Kidney glomerular epithelial cell (primary cell): ENCODE results near the gene ANTXR1.

Source experiments
- DNase-seq: peaks from one replicate; lab custom pipeline; 2025; lab: John Stamatoyannopoulos, UW

ANTXR1 gene

GRCh38 chr2:69181806-69182427, 168.9 kb downstream of the ANTXR1 start:
- no peak for DNase-seq

- no peak for DNase-seq
Observed at GRCh38 chr2:69183659-69184058, 170.7 kb downstream of the ANTXR1 start.

DNA sequence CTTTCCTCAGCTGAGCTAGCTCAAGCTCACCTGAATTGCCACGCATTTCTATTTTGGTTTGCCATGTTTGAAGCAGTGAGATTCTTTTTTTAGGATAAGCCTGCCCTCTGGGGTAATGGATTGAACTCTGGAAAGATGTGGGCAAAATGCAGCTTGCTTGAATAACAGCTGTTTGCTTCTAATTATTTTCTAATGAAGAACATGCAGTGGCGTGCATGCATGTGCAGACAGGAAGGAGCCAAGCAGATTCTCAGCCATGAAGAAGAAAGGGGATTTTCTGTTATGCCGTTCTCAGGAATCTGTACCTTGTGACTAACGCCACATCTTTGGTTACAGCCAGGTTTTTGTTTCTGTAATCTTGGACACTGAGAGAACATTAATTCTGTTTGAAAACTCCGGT, 171.2 kb downstream of the ANTXR1 start:
- no peak for DNase-seq

GRCh38 chr2:69185807-69186206, 172.8 kb downstream of the ANTXR1 start:
- no peak for DNase-seq

- no peak for DNase-seq
Observed at GRCh38 chr2:69186614-69187013, 173.6 kb downstream of the ANTXR1 start.

- no peak for DNase-seq
Observed at GRCh38 chr2:69188182-69188900, 175.4 kb downstream of the ANTXR1 start.

- DNase-seq, result no peak
Observed at GRCh38 chr2:69190743-69191404, 177.9 kb downstream of the ANTXR1 start.

DNA sequence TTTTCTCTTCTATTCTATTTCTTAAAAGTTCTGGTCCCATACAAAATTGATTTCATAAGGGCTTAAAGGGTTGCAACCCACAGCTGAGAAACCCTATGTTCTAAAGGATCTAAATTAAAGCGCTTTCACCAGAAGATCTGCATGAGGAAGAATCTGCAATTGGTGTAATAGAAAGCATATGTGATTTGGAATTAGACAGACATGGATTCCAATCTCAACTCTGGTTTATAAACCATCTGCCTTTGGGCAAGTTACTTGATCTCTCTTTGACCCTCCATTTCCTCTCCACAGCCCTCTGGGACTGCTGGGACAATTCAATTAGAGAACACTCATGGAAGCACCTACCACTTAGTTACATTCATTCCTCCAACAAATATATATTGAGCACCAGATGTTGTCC, 178.7 kb downstream of the ANTXR1 start:
- no peak for DNase-seq

GRCh38 chr2:69192176-69192945, 179.4 kb downstream of the ANTXR1 start:
- DNase-seq, result no peak

DNA sequence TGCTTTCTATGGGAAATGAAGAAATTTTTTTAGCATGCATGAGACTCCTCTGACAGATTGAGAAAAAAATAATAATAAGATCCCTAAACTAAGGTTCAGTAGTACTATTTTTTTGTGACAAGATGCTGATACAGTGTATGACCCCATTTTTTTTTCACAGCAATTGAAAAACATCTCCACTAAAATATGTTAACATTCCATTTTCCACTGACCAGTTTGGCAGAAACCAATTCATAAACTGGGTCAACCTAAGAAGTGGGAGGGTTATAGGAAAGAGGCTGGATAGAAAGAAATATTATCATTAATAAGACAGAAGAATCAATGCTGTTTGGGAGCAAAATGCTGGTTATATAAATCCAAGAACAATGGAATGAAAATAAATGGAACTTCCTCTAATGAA, 182.7 kb downstream of the ANTXR1 start:
- DNase-seq, result no peak

DNA sequence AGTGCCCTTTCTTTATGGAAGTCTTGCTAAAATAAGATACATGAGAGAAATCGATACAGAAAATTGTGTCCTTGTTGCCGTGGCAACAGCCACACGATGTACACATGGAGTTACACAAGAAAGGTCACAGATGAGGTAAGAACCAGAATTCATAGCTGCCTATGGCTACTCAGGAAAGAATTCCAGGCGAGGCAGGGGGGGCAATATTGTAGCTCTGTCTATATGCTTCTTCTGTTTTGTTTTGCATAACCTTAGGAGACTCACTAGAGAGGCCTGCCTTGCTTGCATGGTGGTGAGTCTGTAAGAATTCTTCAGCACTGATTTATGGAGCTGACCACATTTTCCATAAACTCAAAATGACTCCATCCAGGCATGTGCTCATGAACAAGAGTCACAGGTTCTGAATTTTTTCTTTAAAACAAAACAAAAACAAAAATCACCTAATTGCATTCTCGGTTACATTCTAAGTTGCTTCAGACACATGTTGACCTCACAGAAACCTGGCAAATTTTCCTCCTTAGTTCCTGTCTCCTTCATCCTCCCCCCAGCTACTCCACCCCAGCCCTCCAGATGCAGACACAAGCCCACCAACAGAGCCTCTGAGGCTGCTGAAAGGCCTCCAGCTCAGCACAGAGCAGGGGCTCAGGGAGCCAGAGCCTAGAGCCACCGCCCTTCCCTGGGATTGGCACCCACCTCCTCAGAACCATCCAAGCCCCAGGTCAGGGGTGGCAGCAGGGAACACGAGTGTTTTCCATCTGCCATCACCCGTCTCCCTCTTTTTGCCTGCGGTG, 183.5 kb downstream of the ANTXR1 start:
- peak; percentile 56 for DNase-seq

- no peak for DNase-seq
Observed at GRCh38 chr2:69200107-69200520, 187.1 kb downstream of the ANTXR1 start.

DNA sequence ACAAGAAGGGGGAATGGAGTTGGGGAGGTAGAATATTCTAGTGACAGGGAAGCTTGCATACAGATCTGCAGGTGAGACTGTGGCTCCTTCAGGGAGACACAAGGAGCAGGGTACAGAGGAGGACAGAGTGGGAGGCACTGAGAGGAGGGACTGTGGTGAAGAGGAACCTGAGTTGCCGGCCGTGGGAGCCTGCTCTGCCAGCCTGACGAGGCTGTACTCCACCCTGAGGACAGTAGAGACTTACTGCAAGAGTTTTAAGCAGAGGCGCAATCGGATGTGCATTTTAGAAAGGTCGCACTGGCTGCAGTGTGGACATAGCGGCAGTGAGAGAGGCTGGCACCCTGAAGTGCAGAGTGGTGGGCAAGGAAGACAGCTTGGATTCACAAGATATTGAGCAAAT, 188.3 kb downstream of the ANTXR1 start:
- DNase-seq, result no peak

DNA sequence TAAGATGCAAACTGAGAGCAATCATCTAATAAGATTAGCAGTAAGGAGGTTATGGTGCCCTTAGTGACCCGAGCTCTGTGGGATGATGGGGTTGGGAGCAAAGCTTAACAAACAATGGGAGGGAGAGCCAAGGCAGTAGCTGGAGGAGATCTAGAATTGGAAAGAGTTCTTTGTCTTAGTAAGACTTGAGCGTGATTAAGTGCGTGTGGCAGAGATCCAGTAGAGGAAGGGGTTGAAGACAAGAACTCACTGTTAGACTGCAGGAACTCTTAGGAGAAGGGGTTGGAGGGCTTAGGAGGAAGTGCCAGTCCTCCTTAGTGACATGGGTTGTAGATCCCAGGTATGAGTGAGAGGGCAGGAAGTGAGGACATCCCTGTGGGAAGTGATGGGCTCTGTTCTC, 189.3 kb downstream of the ANTXR1 start:
- no peak for DNase-seq

DNA sequence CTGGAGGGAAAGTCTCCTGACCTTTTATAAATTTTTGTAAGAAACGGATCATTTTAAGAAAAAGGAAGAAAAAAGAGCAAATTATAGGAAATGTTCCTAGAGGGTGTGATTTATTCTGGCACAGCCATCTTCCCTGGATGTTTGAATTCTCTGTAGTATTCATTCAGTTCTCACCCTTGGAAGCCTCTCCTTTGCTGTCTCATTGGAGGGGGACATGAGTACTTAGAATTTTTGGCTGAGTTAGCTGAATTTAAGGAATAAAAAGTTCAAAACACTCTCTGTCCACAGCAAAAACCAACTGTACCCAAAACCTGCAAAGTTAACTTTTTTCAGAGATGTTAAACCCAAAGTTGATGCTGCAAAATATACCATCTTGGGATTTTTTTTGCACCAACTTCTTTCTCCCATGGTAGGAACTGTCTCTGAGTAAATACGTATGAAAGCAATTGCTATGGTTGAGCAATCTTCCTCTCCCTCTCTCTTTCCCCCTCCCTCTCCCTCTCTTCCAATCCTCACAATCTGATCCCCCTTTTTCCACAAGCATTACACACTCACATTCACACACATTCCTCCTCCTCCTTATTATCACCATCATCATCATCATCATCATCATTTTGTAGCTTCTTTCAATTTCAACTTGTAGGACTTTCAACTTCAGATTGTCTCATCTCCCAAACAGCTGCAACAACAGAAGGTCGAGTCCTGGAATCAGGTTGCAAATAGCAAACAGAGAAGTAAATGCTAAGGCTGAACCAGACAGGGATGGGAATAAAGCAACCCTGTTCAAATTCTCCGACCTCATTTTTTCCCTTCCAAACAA, 190.4 kb downstream of the ANTXR1 start:
- DNase-seq, result no peak

DNA sequence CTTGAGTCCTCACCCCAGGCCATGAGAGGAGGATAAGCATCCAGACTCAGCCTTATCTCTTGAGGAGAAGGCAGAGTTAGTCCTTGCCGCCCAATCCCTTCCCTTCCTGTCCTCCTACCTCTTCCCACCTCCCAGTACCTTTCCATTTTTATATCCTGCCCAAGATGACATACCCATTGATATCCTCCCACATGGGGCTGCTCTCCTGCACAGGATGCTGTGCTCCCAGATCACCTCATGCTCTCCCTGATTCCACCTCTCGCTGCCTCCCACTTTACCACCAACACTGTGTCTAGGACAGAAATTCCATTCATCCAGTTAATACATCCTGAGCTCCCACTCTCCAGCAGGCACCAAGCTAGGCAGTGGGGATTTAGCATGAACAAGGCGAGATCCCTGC, 191.7 kb downstream of the ANTXR1 start:
- no peak for DNase-seq

DNA sequence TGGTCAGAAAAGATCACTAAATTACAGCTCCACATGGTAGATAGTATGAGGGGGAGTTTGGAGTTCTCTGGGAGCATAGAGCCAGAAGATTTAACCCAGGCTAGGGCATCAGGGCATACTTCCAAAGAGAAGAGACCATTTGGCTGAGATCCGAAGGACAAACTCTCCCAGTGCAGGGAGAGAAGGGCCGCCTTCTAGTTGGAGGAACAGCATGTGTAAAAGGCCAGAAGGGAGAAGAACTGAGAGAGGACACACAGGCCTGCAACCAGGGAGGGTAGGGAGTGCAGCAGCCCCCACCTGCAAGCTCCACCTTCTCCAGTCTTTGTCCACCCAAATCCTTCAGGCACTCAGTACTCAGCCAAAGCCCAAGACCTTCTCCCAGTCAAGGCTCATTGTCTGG, 192.1 kb downstream of the ANTXR1 start:
- no peak for DNase-seq

GRCh38 chr2:69205491-69205890, 192.5 kb downstream of the ANTXR1 start:
- DNase-seq, result no peak

DNA sequence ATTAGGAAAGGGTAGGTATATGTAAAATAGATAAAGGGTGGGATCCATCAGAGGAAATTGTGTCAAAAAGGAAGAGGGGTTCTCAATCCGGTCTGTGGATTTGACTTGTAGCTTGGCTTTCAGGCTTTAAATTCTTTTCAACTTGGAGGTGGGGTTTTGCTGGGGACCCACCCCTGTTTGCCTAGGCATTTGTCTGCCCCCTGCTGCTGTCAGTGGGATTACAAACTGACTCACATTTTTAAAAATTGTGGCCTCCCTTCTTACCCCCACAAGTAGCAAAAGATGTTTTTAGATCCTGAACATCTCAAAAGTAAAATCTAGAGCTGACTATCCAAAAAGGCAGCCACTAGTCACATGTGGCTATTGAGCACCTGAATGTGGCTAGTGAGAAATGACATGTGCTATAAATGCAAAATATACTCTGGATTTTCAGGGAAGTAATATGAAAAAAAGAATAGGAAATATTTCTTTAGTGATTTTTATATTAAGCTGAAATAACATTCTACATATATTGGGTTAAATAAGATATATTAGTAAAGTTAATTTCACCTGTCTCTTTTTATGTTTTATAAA, 195.1 kb downstream of the ANTXR1 start:
- no peak for DNase-seq

GRCh38 chr2:69209482-69209881, 196.5 kb downstream of the ANTXR1 start:
- DNase-seq, result no peak

GRCh38 chr2:69210385-69210784, 197.4 kb downstream of the ANTXR1 start:
- DNase-seq, result no peak
